ENCODE measurements around the gene SLC25A20.
"Not testable (repeated sequence)": the region's sequence is repeated elsewhere in the genome, so short reads cannot be mapped to it uniquely, and the experiment has no call there.

The SLC25A20 gene

DNA sequence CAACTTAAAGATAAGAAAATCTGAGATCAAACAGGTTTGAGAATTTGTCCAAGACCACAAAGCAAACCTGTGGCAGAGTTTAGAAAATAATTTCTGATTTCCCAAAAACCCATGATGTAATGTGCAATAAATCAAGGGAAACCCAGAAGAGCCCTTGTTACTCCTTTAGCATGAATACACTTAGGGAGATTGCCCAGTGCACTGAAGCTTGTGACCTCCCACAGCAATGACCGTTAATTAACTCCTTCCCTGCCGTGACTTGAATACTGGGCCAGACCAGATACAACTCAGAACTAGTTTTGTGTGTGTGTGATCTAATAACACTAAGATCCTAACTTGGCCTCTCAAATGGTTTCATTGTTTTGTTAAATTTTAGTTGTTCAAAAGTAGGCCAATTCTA lies 53.5 kb downstream of the SLC25A20 start:
- no peak for DNase-seq

DNA sequence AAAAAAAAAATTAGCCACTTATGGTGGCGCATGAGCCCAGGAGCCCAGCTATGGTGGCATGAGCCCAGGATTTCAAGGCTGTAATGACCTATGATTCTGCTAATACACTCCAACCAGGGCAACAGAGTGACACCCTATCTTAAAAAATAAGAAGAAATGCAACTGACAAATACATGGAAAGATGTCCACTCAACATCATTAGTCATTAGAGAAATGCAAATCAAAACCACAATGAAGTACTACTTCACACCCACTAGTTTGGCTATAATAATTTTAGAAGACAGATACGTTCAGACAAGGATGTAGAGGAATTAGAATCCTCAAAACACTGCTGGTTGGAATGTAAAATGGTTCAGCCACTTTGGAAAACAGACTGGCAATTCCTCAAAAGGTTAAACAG lies 61.5 kb downstream of the SLC25A20 start:
- DNase-seq, result no peak

DNA sequence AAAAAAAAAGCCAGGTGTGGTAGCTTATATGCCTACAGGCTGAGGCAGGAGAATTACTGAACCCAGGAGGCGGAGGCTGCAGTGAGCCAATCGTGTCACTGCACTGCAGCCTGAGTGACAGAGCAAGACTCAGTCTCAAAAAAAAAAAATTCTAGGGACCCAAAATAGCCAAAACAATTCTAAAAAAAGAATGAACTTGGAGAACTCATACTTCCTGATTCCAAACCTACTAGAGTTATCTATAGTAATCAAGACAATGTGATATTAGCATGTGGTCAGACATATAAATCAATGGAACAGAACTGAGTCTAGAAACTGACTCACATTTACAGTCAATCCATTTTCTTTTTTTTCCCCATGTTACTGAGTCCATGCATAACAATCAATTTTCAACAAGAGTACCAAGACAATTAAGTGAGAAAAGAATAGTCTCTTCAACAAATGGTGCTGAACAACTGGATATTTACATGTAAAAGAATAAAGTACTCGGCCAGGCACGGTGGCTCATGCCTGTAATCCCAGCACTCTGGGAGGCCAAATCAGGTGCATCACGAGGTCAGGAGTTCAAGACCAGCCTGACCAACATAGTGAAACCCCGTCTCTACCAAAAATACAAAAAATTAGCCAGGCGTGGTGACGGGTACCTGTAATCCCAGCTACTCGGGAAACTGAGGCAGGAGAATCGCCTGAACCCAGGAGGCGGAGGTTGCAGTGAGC lies 62.9 kb downstream of the SLC25A20 start:
- DNase-seq, result no peak

DNA sequence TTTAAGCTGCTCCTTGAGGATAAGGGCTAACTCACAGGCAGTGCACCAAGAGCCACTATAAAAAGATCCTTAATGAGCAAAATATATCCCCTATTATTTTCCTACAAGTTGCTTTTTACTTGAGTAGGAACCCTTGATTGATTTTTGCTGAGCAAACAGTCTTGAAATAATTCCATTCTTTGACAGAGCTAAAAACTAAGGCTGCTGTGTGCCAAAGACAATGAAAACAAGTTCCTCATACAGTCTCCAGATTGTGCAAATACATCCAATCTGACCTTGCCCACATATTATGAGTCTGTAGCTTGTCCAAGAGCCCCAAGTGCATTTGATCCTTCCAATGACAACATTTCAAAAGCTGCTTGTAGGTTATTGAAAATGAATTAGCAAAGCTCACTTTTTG lies 66.0 kb downstream of the SLC25A20 start:
- DNase-seq, result no peak

DNA sequence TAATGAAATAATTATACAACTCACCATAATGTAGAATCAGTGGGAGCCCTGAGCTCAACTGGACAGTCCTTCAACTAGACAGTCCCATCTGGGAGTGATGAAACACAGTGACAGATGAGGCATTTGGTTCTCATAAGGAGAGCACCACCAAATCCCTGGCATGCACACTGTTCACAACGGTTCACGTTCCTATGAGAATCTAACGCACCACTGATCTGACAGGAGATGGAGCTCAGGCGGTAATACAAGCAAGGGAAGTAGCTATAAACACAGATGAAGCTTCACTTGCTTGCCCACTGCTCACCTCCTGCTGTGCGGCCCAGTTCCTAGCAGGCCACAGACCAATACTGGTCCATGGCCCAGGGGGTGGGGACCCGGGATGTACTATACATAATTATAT lies 68.0 kb downstream of the SLC25A20 start:
- no peak for DNase-seq

DNA sequence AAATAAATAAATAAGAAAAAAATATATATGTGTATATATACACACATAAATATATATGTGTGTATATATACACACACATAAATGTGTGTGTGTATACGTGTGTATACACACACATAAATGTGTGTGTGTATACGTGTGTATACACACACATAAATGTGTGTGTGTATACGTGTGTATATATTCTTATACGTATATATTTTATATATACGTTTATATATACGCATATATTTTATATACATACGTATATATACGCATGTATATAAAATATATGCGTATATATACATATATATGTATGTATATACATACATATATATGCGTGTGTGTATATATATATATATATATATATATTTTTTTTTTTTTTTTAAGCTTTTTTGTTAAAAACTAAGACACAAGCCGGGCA lies 69.2 kb downstream of the SLC25A20 start:
- DNase-seq, result not testable (repeated sequence)

DNA sequence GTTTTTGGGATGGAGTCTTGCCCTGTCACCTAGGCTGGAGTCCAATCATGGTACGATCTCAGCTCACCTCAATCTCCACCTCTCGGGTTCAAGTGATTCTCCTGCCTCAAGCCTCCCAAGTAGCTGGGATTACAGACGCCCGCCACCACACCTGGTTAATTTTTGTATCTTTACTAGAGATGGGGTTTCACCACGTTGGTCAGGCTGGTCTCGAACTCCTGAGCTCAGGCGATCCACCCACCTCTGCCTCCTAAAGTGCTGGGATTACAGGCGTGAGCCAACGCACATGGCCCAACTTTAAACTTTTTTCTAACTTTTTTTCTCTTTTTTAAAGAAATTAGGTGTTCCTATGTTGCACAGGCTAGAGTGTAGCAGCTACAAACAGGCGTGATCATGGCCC lies 70.8 kb downstream of the SLC25A20 start:
- DNase-seq, result not testable (repeated sequence)

DNA sequence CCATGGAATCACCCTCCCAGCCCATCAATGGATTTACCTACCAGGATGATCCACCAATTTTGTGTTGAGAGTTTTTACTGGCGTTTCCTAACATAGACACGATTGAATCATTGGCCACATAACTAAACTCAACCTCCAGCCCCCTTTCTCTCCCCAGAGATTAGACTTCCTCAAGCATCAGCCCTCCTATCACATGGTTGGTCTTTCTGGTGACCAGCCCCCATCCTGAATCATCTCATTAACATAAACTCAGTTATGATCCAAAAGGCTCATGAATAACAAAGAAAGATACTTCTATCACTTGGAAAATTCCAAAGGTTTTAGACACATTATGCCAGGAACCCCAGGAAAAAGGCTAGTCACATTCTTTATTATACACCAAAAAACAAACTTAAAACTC lies 72.2 kb downstream of the SLC25A20 start:
- DNase-seq, result no peak

DNA sequence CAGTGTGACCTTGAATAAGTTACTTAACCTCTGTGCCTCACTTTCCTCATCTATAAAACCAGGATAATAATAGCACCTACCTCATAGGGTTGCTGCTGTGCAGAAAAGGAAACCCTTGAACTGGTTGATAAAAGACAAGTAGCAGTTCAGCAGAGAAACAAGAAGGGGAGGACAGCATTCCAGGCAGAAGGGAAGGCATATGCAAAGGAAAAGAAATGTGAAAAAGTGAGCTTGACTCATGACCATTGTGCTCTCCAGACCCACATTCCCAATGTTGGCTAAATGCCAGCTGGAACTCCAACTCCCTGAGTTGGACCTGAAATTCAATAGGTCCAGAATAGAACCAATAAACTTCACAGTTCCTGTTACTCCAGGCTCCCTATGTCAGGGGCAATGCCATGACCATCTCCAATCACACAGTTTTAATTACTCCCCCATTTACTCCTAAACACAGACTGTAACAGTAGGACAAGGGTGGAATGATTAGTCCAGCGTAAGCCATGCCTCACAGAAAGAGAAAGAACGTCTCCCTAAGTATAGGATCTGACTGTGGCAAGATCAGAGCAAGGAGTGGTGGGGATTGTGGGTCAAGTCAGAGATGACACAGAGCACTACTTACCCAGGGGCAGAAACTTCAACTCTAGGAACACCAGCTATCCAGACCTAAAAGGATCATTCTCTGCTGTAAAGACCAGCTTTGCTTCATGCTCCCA lies 77.9 kb downstream of the SLC25A20 start:
- DNase-seq, result no peak

DNA sequence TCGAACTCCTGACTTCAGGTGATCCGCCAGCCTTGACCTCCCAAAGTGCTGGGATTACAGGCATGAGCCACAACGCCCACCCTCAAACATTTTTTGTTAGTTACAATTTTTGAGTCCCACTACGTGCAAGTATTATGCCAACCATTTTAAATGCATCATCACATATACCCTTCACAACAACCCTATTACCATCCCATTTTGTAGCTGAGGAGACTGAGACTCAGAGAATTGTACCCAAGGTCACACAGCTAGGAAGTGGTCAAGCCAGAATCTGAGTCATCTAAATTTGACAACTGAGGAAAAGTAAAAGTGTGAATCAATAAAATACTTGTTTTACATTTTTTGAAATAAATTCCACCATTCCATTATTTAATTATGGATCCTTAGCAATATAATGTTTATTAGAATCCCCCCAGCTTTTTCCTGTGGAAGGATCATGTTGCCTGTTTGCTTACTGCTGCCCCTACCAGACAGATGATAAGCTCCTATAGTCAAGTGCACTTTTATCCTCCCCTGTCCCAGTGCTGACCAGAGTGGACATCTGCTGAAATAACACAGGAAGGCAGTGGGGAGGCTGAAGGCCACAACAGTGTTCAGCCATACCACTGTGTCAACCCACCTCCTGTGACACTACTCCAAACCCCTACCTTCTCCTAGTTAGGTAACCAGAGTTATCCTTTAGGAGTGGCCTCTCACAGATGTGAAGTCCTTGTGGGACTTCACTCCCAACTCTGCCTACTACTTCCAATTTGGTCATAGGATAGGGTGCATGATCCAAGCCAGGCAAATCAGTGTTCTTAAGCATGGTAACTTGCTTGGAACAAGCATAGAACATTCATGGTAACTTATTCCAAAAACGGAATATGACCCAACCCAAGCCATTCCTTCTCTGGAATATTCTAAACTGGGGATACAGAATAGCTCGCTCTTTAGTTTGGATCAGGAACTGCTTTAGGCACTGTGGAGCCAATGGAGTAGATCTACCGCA lies 79.2 kb downstream of the SLC25A20 start:
- no peak for DNase-seq

DNA sequence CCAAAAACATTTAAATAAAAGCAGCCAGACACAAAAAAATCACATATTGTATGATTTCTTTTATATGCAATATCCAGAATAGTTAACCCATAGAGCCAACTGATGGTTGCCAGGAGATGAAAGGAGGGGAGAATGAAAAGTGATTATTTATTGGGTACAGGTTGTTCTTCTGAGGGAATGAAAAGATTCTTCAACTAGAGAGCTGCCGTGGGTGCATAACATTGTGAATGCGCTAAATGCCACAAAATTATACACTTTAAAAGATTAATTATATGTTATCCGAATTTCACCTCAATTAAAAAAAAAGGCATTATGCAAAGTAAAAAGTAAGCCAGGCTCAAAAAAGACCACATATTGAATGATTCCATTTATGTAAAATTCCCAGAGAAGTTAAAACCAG lies 87.2 kb downstream of the SLC25A20 start:
- no peak for DNase-seq
